ENCODE data around the gene AKIP1. TPM values are rescaled to one million over a fixed set of nuclear protein-coding genes. Genes with fewer than 3 reads are reported as not detected.

AKIP1 gene
- total and polyA plus RNA-seq, 9 of the 15 experiments (the other 6 are each of a cell fraction or from before 2014, with no cell fraction given): 9.0 to 52.6 (median 36.2) TPM

DNA sequence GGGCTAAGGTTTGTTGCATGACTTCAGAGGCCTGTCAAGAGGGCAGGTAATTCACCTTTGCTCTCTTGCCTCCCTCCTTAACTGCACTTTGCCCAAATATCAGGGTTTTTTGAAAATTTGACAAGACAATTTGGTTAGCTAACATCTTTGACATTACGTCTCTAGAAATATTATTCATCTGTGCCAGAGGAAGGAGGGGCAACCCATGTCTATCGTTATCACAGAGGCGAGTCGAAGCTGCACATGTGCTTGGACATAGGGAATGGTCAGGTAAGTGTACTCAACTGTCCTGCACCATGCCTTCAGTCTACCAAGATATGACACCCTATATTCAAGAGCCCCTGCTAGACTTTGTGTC is 3.7 kb downstream of the AKIP1 start:
- ATAC-seq (no peak), DNase-seq (ENCODE audit: extremely low read depth in 1 of 4, low spot score in 3 of 4) (no peak), FAIRE-seq (no peak)
- Histone ChIP-seq H3K9me3 (replicated peaks; ENCODE audit: control insufficient read depth, insufficient read depth, low read depth, low read length) (no peaks in the 10 kb centered on the region; the same call in 1 of the 2 replicates), H3K27me3 (ENCODE audit: control insufficient read depth in 2 of 2, insufficient read depth in 2 of 2, low read length in 2 of 2) (no peaks in the 10 kb centered on the region), H4K20me1 (replicated peaks; ENCODE audit: control insufficient read depth, insufficient read depth, low read length) (no peaks in the 10 kb centered on the region), H3K79me2 (ENCODE audit: control insufficient read depth, insufficient read depth, low read length) (peaks cover 19% of the 10 kb centered on the region), H3K4me2 (ENCODE audit: insufficient read depth, low read length) (peak overlapping the region; percentile 56; the same call in 1 of the 2 replicates), H3K4me1 (replicated peaks in 1 of 2; ENCODE audit: control insufficient read depth in 2 of 2, insufficient read depth in 2 of 2, low read length in 2 of 2) (peaks cover 15 to 27% of the 10 kb centered on the region in 2 experiments), H3K9me1 (ENCODE audit: control insufficient read depth, insufficient read depth, low read length) (no peaks in the 10 kb centered on the region), H2AFZ (ENCODE audit: low read depth, low read length) (no peak overlapping the region), H3K4me3 (no peak overlapping the region), H3K36me3 (ENCODE audit: control insufficient read depth, insufficient read depth, low read length) (peaks cover 44% of the 10 kb centered on the region), H3K9ac (ENCODE audit: insufficient read depth in 1 of 2, low read depth in 2 of 2, low read length in 2 of 2) (no peak overlapping the region; a peak in 1 of 4 replicates), H3K27ac (ENCODE audit: extremely low read depth, low read depth, low read length) (no peak overlapping the region; the same call in 2 of the 3 replicates)
- POLR2A ChIA-PET: interaction anchor here (0.6 kb wide), 1 partner anchor 9 kb away, joined by 3 read pairs; no protein-coding TSS in a partner anchor
- TF ChIP-seq, protein P1, sequence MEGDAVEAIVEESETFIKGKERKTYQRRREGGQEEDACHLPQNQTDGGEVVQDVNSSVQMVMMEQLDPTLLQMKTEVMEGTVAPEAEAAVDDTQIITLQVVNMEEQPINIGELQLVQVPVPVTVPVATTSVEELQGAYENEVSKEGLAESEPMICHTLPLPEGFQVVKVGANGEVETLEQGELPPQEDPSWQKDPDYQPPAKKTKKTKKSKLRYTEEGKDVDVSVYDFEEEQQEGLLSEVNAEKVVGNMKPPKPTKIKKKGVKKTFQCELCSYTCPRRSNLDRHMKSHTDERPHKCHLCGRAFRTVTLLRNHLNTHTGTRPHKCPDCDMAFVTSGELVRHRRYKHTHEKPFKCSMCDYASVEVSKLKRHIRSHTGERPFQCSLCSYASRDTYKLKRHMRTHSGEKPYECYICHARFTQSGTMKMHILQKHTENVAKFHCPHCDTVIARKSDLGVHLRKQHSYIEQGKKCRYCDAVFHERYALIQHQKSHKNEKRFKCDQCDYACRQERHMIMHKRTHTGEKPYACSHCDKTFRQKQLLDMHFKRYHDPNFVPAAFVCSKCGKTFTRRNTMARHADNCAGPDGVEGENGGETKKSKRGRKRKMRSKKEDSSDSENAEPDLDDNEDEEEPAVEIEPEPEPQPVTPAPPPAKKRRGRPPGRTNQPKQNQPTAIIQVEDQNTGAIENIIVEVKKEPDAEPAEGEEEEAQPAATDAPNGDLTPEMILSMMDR (IDR thresholded peaks at IDR 0.05 in 2 of 3, conservative IDR thresholded peaks at IDR 0.05 in 1 of 3; ENCODE audit: insufficient read depth in 2 of 3, low read depth in 1 of 3, low read length in 3 of 3): 0 out of 6 replicates have a peak, but pooled peaks of 1 of the 3 experiments have one; percentile 8
- TF ChIP-seq SAFB2 (IDR thresholded peaks at IDR 0.05; ENCODE audit: borderline replicate concordance, low read depth, low read length, severe bottlenecking): no peak
- CTCF ChIA-PET (ENCODE audit: low intra/inter-chr PET ratio): no interaction called here
- in situ Hi-C loops (cut with MboI): no loop called here
- WGBS (ENCODE audit: insufficient coverage, low coverage, missing lambda C conversion rate): 85% methylated on average over 4 of the region's 4 CpGs
- intact Hi-C loops (cut with micrococcal nuclease): loop anchor here (1.0 to 5.0 kb wide), 3 partner anchors 45 to 223 kb away; no protein-coding TSS in a partner anchor
- BruUV-seq (replicated peaks): no TSS peak
